ENCODE measurements around the gene SSX2IP.

GRCh38 chr1:84613887-84614286 lies 76.4 kb downstream of the SSX2IP start:
- TF ChIP-seq POLR2A (IDR thresholded peaks at IDR 0.05) = no peak
- TF ChIP-seq CTCF (IDR thresholded peaks at IDR 0.05) = no peak

All from prostate gland (tissue), 2 donors.